ENCODE measurements around the gene BAHCC1.
A peak's percentile ranks its signal among the peaks of the same experiment; 100 is the strongest.

BAHCC1 gene

DNA sequence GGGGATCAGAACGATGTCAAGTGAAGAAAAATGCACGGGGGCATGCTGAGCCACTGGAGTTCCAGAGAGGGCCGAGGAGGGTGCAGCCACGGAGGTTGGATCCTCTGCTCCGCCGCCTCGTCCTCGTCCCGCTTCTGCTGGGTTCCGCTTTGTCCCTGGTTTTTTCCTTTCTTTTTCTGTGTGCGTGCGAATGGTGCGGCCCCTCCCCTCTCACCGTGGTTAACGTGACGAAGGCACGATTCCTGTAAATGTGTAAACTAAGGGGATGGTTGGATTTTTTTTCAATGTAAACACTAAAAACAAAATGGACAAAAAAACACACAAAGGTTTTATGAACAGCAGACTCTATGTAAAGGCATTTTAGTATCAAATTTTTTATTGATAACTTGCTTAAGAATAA, 70.7 kb downstream of the BAHCC1 start:
- Histone ChIP-seq H3K4me2 (peak overlapping the region; percentile 58), H3K4me3 (no peak overlapping the region), H3K9ac (no peak overlapping the region), H3K4me1 (peaks cover 97% of the 10 kb centered on the region), H3K27me3 (no peaks in the 10 kb centered on the region), H3K36me3 (peaks cover 73% of the 10 kb centered on the region), H3K27ac (no peak overlapping the region), H3K9me3 (no peaks in the 10 kb centered on the region), H4K20me1 (peaks cover 80% of the 10 kb centered on the region)
- TF ChIP-seq Cebpa-rat (IDR thresholded peaks at IDR 0.05) = no peak

DNA sequence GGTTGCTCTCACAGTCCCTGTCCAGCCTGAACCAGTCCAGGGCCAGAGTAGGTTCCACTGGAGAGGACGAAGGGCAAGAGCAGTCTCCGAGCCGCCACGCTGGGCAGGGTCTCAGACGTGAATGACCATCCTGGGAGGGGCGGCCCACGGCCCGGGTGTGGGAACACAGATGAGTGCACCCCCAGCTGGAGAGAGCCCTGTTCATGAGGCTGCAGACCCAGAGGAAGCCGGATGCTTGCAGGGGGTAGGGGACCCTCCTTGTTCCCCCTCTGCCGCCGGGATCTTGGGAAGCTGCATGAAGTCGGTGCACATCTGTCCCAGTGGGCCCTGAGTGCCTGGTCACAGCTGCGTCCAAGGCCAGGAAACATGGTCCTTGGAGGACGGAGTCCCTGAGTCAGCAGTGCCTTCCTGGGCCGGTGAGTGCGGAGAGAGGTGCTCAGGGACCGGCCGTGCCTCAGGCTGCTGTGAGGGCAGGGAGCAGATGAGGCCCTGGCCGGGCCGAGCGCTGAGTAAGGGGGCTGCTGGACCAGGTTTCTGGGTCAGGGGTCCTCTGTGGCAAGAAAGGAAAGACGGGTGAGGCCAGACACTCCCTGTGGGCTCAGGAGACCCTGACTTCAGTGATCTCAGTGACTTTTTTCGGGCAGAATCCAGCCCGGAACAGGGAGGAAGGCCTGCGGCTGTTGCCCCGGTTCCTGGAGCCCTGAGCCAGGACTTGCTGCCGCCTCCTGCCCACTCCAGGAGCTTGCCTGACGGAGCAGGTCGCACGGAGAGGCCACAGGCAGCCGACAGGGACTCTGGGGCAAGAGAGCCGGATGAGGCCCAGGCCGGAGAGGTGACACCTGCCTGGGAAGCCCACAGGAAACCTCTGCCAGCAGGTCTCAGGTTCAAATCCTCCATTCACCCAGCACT, 71.6 kb downstream of the BAHCC1 start:
- H3K27ac ChIP-seq = peak overlapping the region; percentile 71
- peak overlapping the region; percentile 46 for H3K9ac ChIP-seq
- no peak for TF ChIP-seq Cebpa-rat (IDR thresholded peaks at IDR 0.05)
- H4K20me1 ChIP-seq = peaks cover 71% of the 10 kb centered on the region
- H3K4me1 ChIP-seq = peaks cover 100% of the 10 kb centered on the region
- H3K9me3 ChIP-seq = no peaks in the 10 kb centered on the region
- no peaks in the 10 kb centered on the region for H3K27me3 ChIP-seq
- H3K4me3 ChIP-seq = no peak overlapping the region
- peak overlapping the region; percentile 58 for H3K4me2 ChIP-seq
- H3K36me3 ChIP-seq = peaks cover 64% of the 10 kb centered on the region

DNA sequence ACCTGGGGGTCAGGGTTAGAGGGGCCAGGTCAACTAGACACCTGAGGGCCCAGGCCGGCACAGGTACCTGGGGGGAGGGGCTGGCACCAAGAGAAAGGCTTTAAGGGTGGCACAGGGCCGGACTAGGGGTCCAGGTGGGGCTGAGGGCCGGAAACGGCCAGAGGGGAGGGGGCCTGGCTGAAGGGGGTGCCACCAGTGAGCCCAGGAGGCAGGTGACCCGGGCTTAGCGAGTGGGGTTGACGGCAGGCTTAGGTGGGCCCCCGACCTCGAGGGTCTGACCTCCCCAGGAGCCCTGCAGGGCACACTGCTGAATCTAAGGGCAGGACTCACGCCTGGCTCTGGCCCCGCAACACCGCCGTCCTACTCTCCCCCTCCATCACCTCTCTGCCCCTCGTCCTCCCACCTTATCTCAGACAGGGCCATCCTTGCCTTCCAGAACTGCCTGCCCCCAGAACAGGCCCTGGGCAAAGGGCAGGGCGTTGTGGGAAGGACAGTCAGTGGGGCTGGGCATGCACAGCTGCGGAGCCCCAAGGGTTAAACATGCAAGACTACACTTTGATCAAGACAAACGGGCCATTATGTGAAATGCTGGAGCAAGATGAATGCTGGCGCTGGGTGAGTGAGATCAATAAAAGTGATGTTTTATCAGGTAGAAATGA, 73.0 kb downstream of the BAHCC1 start:
- Histone ChIP-seq H3K4me1 (peaks cover 100% of the 10 kb centered on the region), H3K4me2 (peak overlapping the region; percentile 58), H3K4me3 (no peak overlapping the region), H3K9me3 (no peaks in the 10 kb centered on the region), H3K27me3 (no peaks in the 10 kb centered on the region), H3K9ac (peak overlapping the region; percentile 46; the same call in 1 of the 2 replicates), H3K27ac (peak overlapping the region; percentile 71), H3K36me3 (peaks cover 50% of the 10 kb centered on the region), H4K20me1 (peaks cover 57% of the 10 kb centered on the region)
- TF ChIP-seq Cebpa-rat (IDR thresholded peaks at IDR 0.05) = no peak

DNA sequence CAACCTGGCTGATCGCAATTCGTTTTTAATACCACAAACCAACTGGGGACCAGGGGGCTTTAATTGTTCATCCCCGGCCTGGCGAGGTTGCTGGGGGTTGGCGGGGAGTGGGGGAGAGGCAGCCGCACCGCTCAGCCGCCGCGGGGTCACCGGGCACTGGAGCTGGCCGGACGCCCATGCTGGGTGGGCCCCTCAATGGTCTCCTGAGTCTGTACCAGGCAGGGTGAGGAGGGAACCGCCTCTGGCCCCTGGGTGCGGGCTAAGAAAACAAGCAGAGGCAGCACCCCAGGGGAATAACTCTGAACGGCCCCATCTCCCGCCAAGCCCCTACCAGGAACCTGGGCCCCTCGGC, 73.5 kb downstream of the BAHCC1 start:
- H3K4me1 ChIP-seq = peaks cover 100% of the 10 kb centered on the region
- TF ChIP-seq Cebpa-rat (IDR thresholded peaks at IDR 0.05) = no peak
- H3K9ac ChIP-seq = 0 out of 2 replicates have a peak overlapping the region, but pooled peaks have one; percentile 46
- peaks cover 44% of the 10 kb centered on the region for H3K36me3 ChIP-seq
- H3K9me3 ChIP-seq = no peaks in the 10 kb centered on the region
- peak overlapping the region; percentile 58 for H3K27ac ChIP-seq
- peak overlapping the region; percentile 58 for H3K4me2 ChIP-seq
- peaks cover 52% of the 10 kb centered on the region for H4K20me1 ChIP-seq
- no peak overlapping the region for H3K4me3 ChIP-seq
- H3K27me3 ChIP-seq = no peaks in the 10 kb centered on the region

DNA sequence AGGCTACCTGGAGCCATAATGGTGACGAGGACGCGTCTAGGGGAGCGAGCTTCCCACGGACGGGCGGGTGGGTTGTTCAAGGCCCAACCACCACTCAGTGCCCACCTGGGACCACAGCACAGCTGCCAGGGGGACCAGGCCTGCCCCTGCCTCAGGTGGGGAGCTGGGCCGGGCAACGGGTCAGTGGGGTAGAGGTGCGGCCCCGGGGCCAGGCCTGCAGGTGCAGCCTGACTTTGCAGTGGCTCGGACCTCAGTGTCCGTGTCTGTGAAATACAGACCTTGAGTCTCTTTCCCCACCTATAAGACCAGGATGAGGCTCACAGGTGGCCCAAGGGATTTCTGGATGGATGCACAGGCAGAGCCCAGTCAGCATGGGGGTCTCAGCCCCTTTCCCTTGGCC, 74.0 kb downstream of the BAHCC1 start:
- peak overlapping the region; percentile 63 for H3K27ac ChIP-seq

DNA sequence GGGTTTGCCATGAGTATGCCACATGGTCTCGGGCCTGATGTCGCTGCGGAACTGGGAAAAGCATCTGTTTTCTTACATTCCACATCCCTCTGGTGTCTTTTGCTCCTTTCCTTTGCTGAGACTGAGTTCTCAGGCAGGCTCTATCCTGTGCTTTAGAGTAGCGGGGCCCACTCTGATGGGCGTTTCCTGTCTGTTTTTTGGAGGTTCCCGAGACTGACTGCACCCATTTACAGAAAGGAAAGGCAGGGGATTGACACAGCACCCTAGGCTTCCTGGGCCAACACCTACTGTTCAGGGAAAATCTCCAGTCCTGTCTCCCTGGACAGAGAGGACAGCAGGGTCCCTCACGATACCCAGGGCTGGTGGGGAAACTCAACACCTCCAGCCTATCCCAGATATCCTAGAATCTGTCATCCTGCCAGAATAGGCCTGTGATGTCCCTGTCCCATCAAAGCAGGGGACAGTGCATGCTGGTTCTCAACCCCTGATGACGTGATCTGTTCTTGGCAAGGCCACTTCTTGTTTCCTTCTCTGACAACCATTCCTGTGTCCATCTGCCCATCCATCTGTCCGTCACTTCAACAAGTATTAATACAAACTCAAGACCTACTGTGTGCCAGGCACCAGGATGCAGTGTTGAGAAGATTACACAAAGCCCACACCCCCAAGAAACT, 75.2 kb downstream of the BAHCC1 start:
- no peaks in the 10 kb centered on the region for H3K9me3 ChIP-seq
- no peaks in the 10 kb centered on the region for H3K27me3 ChIP-seq
- peak overlapping the region; percentile 73 for H3K27ac ChIP-seq
- H3K4me2 ChIP-seq = peak overlapping the region; percentile 58
- no peak for TF ChIP-seq Cebpa-rat (IDR thresholded peaks at IDR 0.05)
- peaks cover 35% of the 10 kb centered on the region for H4K20me1 ChIP-seq
- peaks cover 100% of the 10 kb centered on the region for H3K4me1 ChIP-seq
- H3K36me3 ChIP-seq = peaks cover 28% of the 10 kb centered on the region
- peak overlapping the region; percentile 63 for H3K9ac ChIP-seq
- H3K4me3 ChIP-seq = no peak overlapping the region

More for the DNA sequence above, 74.0 kb downstream of the BAHCC1 start:
- Histone ChIP-seq H3K27me3 (no peaks in the 10 kb centered on the region), H3K9me3 (no peaks in the 10 kb centered on the region), H3K4me2 (peak overlapping the region; percentile 58), H3K4me1 (peaks cover 100% of the 10 kb centered on the region), H4K20me1 (peaks cover 47% of the 10 kb centered on the region), H3K4me3 (no peak overlapping the region), H3K36me3 (peaks cover 39% of the 10 kb centered on the region), H3K9ac (peak overlapping the region; percentile 34; the same call in 1 of the 2 replicates)
- TF ChIP-seq Cebpa-rat (IDR thresholded peaks at IDR 0.05) = no peak

DNA sequence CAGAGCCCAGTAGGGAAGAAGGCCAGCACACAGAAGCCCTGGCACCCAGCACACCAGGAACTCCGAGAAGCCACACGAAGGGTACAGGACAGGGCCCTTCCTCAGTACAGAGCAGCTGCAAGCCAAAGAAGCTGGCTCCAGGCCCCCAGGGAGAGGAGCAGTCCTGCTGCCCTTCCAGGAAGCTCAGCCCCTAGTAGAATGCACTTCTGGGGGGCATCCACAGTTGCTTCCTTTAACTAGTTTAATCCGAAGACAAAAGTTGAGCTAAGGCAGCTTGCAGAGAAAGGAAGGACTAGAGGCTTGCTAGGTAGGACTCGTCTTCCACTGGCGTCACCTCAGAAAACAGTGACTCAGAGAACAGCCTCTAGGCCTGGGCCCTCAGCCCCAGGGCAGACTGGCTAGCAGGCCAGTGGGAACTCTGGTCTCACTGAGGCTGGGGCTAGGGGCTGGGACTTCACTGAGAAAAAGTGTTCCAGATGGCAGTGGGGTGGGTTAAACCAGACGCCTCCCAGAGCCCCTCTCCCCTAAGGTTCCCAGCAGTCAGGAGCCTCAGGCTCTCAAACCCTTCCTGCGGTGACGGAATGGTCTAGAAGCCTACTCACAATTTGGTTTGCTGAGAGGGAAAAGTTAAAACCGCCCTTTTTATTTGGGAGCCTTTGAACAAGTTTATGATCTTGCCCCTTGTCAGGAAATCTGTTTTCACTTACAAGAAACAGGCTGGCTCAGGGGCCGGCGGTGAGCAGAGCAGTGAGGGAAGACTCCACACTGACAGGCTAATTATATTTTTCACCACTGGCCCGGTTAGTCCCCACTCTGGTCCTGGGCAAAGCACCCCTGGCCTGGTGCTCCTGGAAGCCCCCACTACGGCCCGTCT, 75.9 kb downstream of the BAHCC1 start:
- H3K4me2 ChIP-seq = peak overlapping the region; percentile 58
- no peak for TF ChIP-seq Cebpa-rat (IDR thresholded peaks at IDR 0.05)
- H3K4me3 ChIP-seq = no peak overlapping the region
- peak overlapping the region; percentile 73 for H3K27ac ChIP-seq
- no peaks in the 10 kb centered on the region for H3K27me3 ChIP-seq
- H3K4me1 ChIP-seq = peaks cover 100% of the 10 kb centered on the region
- H4K20me1 ChIP-seq = peaks cover 27% of the 10 kb centered on the region
- H3K9me3 ChIP-seq = no peaks in the 10 kb centered on the region
- H3K9ac ChIP-seq = peak overlapping the region; percentile 63
- peaks cover 21% of the 10 kb centered on the region for H3K36me3 ChIP-seq

DNA sequence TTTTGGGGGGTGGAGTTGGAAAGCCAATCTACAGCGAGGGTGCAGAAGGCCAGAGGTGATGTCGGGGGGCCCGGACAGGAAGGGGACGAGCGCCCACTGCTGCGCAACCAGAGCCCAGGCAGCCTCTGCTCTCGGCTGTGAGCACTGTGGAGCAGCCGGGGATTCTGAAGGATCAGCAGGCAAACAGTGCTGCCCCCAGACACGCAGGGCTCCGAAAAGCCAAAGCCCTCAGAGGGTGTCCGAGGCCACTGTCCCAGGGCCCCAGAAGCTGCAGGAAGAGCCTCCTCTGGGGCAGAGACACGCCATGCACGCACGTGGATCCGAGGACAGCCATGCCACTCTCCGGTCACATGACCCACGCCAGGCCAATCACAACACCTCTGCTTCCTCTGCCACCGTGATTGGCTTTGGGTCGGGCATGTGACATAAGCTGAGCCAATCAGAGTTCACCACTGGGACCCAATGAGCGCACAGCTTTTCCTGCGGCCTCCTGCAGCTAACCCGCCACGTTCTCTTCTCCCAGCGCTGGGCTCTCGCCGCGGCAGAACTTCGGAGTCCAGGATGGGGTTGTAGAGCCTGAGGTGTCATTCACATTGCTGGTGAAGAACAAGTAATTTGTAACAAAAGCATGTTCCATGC, 76.7 kb downstream of the BAHCC1 start:
- no peak overlapping the region for H3K4me3 ChIP-seq
- H3K27me3 ChIP-seq = no peaks in the 10 kb centered on the region
- H3K27ac ChIP-seq = peak overlapping the region; percentile 73
- no peaks in the 10 kb centered on the region for H3K9me3 ChIP-seq
- no peak for TF ChIP-seq Cebpa-rat (IDR thresholded peaks at IDR 0.05)
- peaks cover 93% of the 10 kb centered on the region for H3K4me1 ChIP-seq
- H3K4me2 ChIP-seq = peak overlapping the region; percentile 58
- H3K36me3 ChIP-seq = peaks cover 14% of the 10 kb centered on the region
- peaks cover 20% of the 10 kb centered on the region for H4K20me1 ChIP-seq
- H3K9ac ChIP-seq = peak overlapping the region; percentile 63; the same call in 1 of the 2 replicates
